GM23338 (cell line): ENCODE data around the gene ZNF746.

ENCODE experiments used
- ETS1 ChIP-seq: IDR thresholded peaks from 2 replicates; pipeline ENCODE4 v1.6.1; 2016; ENCODE audit warnings: antibody characterized with exemption
- EZH2 ChIP-seq: fragments of 200-600 bp; sonication (generic); IDR thresholded peaks from one replicate; pipeline ENCODE4 v1.8.0; 2017; ENCODE audit warnings: antibody characterized with exemption, mild to moderate bottlenecking, low read depth; ENCODE audit not compliant: unreplicated experiment
- EZH2phosphoT487 ChIP-seq: fragments of 200-600 bp; sonication (generic); IDR thresholded peaks from one replicate; pipeline ENCODE4 v1.8.1; 2018; ENCODE audit warnings: antibody characterized with exemption; ENCODE audit not compliant: unreplicated experiment
- JUNB ChIP-seq: IDR thresholded peaks from one replicate; pipeline ENCODE4 v1.6.1; 2016; ENCODE audit warnings: antibody characterized with exemption; ENCODE audit not compliant: unreplicated experiment
- POLR2AphosphoS5 ChIP-seq: IDR thresholded peaks from 2 replicates; pipeline ENCODE4 v1.6.1; 2016; ENCODE audit warnings: antibody characterized with exemption, low read depth
- REST ChIP-seq: IDR thresholded peaks from one replicate; pipeline ENCODE4 v1.6.1; 2018; ENCODE audit warnings: antibody characterized with exemption; ENCODE audit not compliant: unreplicated experiment
- ZNF331 ChIP-seq: fragments of 250-450 bp; sonication (Bioruptor Pico); IDR thresholded peaks from 2 replicates; pipeline ENCODE4 v1.5.0; 2020; ENCODE audit warnings: low read depth, mild to moderate bottlenecking, moderate library complexity
- TF ChIP-seq, protein P1 (sequence below), 2 experiments: fragments of 200-600 bp in 1 of 2; sonication (generic) in 1 of 2; conservative IDR thresholded peaks; 2 replicates each; pipeline versions ENCODE4 v1.5.1 to v1.6.1; 2016 to 2017; ENCODE audit warnings: antibody characterized with exemption in 2 of 2, low read depth in 2 of 2, mild to moderate bottlenecking in 2 of 2, moderate library complexity in 1 of 2

DNA sequence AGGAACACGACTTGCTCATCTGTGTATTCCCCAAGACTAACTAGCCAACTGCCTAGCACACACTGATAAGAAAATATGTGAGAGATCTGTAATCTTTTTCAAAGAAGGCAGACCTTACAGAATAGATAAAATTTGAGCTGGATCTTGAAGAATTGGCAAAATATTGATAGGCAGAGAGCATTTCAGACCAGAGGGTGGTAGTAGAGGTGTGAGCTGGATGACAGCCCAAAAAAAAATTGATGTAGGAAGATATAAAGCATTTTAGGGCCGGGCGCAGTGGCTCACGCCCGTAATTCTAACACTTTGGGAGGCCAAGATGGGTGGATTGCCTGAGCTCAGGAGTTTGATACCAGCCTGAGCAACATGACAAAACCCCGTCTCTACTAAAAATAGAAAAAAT is 1.2 kb upstream of the ZNF746 start:
- TF ChIP-seq, protein P1, sequence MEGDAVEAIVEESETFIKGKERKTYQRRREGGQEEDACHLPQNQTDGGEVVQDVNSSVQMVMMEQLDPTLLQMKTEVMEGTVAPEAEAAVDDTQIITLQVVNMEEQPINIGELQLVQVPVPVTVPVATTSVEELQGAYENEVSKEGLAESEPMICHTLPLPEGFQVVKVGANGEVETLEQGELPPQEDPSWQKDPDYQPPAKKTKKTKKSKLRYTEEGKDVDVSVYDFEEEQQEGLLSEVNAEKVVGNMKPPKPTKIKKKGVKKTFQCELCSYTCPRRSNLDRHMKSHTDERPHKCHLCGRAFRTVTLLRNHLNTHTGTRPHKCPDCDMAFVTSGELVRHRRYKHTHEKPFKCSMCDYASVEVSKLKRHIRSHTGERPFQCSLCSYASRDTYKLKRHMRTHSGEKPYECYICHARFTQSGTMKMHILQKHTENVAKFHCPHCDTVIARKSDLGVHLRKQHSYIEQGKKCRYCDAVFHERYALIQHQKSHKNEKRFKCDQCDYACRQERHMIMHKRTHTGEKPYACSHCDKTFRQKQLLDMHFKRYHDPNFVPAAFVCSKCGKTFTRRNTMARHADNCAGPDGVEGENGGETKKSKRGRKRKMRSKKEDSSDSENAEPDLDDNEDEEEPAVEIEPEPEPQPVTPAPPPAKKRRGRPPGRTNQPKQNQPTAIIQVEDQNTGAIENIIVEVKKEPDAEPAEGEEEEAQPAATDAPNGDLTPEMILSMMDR (conservative IDR thresholded peaks at IDR 0.05; ENCODE audit: low read depth in 2 of 2), result no peak
- no peak for TF ChIP-seq POLR2AphosphoS5
- no peak for TF ChIP-seq REST
- TF ChIP-seq EZH2phosphoT487, result no peak
- TF ChIP-seq ETS1, result no peak
- TF ChIP-seq ZNF331 (CRISPR knock-in tag), result no peak
- TF ChIP-seq EZH2, result no peak
- no peak for TF ChIP-seq JUNB
